HG03558 (cell line): ENCODE results near the gene NLGN4X.

Experiments used
- ATAC-seq: cut with Tn5 transposase; IDR thresholded peaks from one replicate; pipeline ENCODE4 v1.9.1; 2021; ENCODE audit warnings: moderate number of reproducible peaks; ENCODE audit not compliant: unreplicated experiment; ENCODE audit errors: extremely low read depth

NLGN4X gene

GRCh38 chrX:6021316-6022091 is 207.2 kb downstream of the NLGN4X start:
- no peak for ATAC-seq

DNA sequence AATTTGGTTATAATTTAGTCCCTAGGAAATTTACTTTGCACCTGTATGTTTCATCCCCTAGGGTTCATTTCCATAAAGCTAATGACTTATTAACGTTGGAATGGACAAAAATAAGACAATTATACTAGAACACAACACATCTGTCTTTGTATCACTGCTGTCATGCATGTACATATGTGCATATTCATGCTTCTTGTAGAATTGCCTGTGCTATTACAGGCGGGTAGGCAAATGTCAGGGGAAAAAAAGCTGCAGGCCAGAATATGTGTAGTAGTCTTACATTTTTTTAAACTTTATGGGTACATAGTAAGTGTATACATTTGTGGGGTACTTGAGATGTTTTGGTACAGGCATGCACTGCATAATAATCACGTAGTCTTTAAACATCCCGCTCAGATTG is 209.6 kb downstream of the NLGN4X start:
- no peak for ATAC-seq

GRCh38 chrX:6015423-6015822 is 213.2 kb downstream of the NLGN4X start:
- no peak for ATAC-seq

GRCh38 chrX:6012357-6012756 is 216.3 kb downstream of the NLGN4X start:
- ATAC-seq: no peak

DNA sequence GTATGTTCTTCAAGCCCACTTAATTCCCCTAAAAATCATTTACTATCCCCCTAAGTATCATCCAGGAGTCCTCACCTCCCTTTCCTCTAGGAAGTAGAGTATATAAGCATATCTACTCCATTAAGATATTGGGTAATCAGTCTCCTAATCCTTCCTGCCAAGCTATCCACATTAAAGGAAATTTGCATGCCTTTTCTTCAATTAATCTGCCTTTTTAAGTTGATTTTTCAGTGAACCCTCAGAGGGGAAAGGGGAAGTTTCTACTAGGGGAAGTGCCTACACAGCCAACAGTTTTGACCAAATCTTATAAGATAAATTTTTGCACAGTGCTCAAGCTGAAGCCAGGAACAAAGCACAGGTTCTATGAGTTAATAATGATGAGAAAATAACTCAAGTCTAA is 222.8 kb downstream of the NLGN4X start:
- no peak for ATAC-seq

DNA sequence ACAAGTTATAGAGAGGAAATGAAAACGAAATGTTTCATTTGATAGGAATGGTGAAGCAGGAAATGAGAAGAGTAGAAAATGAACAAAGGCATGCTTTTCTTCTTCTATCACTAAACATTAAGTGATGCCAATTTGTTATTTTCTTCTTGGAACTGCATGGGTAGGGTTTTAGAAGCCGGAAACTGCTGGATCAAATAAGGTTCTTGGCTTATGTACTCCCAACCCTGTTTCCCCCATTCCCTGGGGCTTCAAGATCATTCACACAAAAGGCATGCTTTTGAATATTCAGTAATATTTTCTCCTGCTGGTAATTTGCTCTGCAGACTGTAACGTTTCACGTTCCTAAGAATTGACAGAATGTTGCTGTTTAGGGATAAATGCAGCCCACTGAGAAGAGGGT is 224.1 kb downstream of the NLGN4X start:
- ATAC-seq: no peak

DNA sequence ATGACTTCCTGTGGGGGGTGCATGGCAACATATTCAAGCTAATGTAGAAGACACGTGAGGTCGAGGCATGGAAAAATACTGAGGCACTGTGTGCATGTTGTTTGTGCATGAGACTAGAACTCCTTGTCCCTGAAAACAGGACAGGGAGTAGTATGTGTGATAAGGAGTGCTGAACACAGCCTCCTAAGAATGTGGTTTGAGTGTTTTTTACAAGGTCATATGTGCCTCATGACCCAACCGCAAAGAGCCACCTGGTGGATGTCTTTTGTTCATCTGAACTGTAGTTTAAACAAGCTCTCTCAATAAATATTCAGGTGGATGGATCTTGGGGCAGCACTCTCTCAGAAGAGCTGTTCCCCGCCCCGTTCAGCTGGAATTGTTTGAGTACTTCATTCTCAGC is 226.6 kb downstream of the NLGN4X start:
- ATAC-seq: no peak

DNA sequence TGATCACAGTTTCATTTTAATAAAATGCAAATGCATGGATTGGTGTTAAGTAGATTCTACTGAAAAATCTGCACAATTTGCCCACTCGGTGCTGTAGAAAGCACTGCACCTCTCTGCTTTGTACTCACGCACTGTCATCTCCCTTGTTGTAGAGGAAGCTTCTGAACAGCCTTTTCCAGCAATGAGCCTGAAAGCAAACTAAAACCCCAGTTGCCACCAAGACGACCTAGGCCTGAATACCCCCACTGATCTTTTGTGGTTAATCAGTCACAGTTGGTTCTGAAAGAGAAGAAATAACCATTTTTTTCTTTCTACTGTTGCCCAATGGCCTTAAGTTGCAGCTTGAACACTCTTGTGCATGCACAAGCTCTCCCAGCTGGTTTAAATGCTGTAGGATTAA is 229.8 kb downstream of the NLGN4X start:
- ATAC-seq: no peak

DNA sequence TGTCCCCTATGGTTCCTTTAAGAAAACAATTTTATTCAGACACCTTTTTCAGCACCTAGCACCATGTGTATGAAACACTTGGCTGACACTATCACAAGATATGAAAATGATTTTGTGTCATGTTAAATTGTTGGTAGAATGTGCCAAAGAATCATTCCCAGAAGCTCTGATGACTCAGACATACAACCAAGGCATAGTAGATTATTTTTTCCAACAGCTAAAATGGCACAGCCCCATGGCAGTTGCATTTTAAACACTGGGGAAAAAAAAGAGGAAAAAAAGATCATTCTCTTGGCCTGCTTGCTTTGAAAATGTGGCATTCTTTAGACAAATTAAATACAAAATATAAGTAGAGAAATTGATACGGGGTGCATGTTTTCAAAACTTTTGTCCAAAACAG is 230.2 kb downstream of the NLGN4X start:
- no peak for ATAC-seq

DNA sequence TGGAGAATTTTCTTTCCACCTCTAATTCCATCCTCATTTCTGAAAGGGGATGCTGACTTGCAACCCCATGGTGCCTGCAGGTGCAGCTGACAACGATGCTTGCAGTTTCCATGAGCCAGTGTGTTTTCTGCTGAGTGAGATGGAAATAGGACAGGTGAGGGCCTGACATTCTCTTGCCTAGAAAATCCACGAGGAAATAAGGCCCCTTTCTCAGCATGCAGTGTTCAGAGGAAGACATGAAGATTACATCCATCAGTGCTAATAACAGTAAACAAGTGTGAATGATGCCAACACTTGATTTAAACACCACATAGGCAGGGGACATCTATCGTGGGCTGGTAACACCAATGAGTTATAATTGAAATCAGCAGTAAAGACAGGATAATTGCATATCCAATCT is 237.3 kb downstream of the NLGN4X start:
- ATAC-seq: no peak

DNA sequence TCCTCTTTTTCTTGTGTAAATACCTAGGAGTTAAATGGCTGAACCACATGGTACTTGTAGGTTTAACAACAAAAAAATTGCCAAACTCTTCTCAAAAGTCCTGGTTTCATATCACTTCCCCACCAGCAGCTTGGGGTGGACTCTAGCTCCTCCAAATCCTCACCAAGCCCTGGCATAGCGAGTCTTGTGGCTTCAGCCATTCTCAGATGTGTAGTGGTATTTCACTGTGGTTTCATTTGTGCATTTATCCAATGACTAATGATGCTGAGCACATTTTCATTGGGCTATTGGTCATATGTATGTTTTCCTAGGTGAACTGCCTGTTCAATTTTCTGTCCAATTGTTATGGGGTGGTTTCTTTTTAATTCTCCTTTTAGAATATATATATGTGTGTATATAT is 249.3 kb downstream of the NLGN4X start:
- ATAC-seq: no peak

DNA sequence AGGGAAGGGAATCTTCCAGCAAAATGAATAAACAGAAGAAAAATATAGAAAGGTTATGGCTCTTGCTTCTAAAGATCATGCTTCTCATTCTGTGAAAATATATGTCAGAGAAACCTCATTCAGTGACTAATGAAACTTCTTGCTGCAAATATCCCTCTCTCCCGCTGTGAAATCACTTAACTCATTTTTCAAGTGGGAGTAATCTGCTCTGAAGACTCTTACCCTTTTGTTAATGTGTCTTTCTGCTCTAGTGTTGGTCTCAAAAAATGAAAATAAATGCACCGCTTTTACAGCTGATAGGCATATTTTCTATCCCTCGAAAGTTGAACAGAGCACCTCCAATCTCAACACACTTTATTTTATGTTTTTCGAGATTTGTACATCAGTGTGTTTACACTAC is 252.3 kb downstream of the NLGN4X start:
- ATAC-seq: no peak

DNA sequence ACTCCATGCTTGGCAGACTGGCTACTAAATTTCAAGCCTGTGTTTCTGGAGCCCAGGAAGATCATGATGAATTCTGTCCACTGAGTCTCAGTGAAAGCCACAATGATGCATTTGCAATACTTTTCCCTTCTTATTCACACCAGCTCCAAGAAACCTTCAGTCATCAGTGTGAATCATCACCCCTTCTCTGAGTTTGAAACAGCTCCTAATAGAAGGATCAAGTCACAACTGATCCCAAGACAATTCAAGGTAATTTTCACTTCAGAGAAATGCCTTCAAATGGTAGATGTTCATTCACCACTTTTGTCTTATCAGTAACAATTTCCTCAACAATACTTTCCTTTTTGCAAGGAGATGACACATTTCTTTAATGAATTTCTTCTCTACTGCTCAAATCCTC is 257.4 kb downstream of the NLGN4X start:
- ATAC-seq: no peak

GRCh38 chrX:5965406-5965805 is 263.3 kb downstream of the NLGN4X start:
- no peak for ATAC-seq

- ATAC-seq: no peak
Observed at GRCh38 chrX:5959286-5959685, 269.4 kb downstream of the NLGN4X start.

DNA sequence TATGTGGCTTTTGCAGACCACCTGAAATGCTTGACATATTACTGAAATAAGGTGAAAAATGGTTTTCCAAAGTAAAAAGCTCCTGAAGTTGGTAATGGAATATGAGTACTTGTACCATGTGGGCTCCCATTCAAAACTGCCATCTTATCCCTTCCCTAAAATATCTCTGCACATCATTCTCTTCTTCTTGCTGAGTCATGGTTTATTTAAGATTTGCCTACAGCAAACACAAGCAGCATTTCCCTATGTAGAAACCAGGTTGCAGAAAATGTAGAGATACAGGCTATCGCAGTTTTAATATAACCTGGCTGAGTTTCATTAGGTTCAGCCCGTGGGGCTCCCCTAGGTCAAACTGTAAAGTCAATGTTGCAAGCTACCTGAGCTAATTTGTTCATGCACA is 270.1 kb downstream of the NLGN4X start:
- no peak for ATAC-seq

DNA sequence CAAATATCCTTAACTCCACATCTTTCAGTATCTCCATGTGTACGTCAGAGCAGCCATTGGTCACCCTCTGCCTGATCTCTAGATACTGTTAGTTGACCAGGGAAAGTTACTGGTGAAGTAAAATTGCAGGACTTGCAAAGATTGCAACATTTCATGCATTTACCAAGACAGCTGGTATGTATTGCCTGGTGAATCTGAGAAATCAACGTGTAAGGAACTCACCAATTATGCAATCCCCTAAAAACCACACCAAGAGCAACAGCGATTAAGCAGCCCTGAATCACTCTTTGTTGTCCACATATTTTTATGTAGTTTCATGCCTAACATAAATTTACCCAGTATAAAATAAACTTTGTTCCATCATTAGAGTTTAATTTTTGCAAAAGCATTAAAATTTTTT is 271.2 kb downstream of the NLGN4X start:
- ATAC-seq: no peak

DNA sequence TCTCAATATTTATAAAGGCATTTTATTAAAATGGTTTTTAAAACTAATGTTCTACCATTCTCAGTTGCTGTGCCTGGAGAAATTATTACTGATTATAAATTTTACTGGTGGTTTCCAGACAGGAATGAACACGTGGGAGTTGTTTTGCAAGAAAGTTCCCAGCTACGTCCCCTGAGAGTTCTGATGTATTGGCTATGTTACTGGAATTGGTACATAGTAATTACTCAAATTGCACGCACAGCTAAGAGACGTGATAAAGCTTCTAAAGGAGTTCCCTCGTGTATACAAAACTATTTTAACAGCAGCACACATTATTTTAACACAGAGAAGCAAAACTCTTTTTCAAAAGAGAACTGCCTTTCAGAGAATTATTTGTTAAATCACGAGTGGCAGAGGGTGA is 292.2 kb downstream of the NLGN4X start:
- ATAC-seq: no peak

GRCh38 chrX:5928224-5928623 is 300.4 kb downstream of the NLGN4X start:
- no peak for ATAC-seq

- no peak for ATAC-seq
Observed at GRCh38 chrX:5916945-5917344, 311.7 kb downstream of the NLGN4X start.

DNA sequence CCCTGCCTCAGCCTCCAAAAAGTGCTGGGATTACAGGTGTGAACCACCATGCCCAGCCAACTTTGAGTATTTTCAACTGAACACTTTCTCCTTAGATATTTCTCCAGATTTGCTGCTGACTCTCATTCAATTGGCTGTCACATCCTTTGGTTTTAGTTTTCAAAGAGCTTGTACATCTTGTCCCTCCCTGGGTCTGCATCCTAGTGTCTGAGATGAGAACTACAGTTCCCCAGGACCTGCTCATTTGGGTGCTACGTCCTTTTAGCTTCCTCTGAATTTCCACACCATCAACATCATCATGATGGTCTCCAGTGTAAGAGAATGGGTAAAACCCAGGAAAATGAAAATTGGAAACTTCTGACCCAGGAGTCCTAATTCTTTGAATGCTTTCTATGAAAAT is 312.9 kb downstream of the NLGN4X start:
- ATAC-seq: no peak

GRCh38 chrX:5907207-5907606 is 321.5 kb downstream of the NLGN4X start:
- ATAC-seq: no peak
